ENCODE results near the gene THUMPD2. TPM values are rescaled to one million over a fixed set of nuclear protein-coding genes. Genes with fewer than 3 reads are reported as not detected.

Gene THUMPD2
- total and polyA plus RNA-seq, 12 donors = 4.3 to 10.4 (median 5.7) TPM

DNA sequence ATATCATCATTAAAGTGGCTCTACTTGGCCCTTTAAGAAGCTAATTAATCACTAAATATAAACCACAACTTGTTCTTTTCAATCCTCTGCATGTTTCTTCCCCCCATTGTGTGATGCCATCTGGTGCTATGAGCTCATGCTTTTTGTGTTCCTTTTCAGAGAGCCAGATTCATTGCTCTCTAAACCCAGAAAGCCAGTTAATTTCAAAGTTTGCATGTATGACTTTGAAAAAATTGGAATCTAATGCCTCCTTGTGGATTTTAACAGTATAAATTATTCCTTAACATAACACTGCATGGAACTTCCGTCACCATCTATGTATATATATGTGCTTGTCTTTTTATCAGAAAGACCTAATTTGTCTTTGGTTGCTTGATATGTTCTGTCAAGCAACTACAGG lies 82.2 kb downstream of the THUMPD2 start:
- Histone ChIP-seq H3K9me3 (peaks cover 0 to 26% (median 9%) of the 10 kb centered on the region in 11 donors), H3K4me3 (no peak overlapping the region), H3K27me3 (no peaks in the 10 kb centered on the region), H3K4me1 (peaks cover 0 to 34% (median 22%) of the 10 kb centered on the region in 9 donors), H3K36me3 (no peaks in the 10 kb centered on the region), H3K27ac (peak overlapping the region in 8 of 10 donors; percentile 37 to 75 (median 56))
- 16 to 22% methylated on average over 1 of the region's 1 CpG for WGBS, 2 donors
- TF ChIP-seq, protein P1, sequence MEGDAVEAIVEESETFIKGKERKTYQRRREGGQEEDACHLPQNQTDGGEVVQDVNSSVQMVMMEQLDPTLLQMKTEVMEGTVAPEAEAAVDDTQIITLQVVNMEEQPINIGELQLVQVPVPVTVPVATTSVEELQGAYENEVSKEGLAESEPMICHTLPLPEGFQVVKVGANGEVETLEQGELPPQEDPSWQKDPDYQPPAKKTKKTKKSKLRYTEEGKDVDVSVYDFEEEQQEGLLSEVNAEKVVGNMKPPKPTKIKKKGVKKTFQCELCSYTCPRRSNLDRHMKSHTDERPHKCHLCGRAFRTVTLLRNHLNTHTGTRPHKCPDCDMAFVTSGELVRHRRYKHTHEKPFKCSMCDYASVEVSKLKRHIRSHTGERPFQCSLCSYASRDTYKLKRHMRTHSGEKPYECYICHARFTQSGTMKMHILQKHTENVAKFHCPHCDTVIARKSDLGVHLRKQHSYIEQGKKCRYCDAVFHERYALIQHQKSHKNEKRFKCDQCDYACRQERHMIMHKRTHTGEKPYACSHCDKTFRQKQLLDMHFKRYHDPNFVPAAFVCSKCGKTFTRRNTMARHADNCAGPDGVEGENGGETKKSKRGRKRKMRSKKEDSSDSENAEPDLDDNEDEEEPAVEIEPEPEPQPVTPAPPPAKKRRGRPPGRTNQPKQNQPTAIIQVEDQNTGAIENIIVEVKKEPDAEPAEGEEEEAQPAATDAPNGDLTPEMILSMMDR (IDR thresholded peaks at IDR 0.05) = peak; percentile 16 to 72 (median 53)
- intact Hi-C loops (cut with DNase I) = loop anchor here (1.0 to 10.0 kb wide), 14 partner anchors 100 to 322 kb away; no protein-coding TSS in a partner anchor
- ATAC-seq (peak; percentile 44 to 86 (median 73)), DNase-seq (peak in 1 of 2 donors; percentile 12)

DNA sequence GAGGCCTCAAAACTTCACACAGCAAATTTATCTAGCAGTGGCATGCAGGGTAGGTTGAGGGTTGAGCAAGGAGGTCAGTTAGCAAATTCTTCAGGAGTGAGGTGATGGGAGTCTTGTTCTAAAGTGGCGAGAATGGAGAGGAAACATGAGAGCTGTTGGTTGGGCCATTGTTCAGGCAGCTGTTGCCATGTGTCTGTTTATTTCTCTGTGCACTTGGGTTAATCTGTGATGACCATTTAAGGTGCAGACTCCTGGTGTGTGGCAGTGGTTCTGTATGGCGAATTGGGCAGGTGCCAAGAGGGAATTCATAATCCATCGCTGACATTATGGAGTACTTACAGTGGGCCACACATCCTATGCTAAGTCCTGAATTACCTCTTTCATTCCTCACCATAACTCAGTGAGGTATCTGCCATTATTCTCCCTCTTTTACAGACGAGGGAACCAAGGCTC lies 82.9 kb downstream of the THUMPD2 start:
- Histone ChIP-seq H3K4me1 (peaks cover 0 to 34% (median 22%) of the 10 kb centered on the region in 9 donors), H3K4me3 (no peak overlapping the region), H3K9me3 (peaks cover 0 to 25% (median 3%) of the 10 kb centered on the region in 11 donors), H3K36me3 (no peaks in the 10 kb centered on the region), H3K27ac (peak overlapping the region in 6 of 10 donors; percentile 32 to 75 (median 61)), H3K27me3 (no peaks in the 10 kb centered on the region)
- intact Hi-C loops (cut with DNase I) = loop anchor here in 9 of 10 donors (2.0 to 10.0 kb wide), 11 partner anchors 99 to 321 kb away; no protein-coding TSS in a partner anchor
- no peak for DNase-seq
- WGBS, 2 donors = 55 to 62% methylated on average over 4 of the region's 4 CpGs
- TF ChIP-seq, protein P1 (IDR thresholded peaks at IDR 0.05) = no peak
- ATAC-seq = peak; percentile 21 to 75 (median 64)

DNA sequence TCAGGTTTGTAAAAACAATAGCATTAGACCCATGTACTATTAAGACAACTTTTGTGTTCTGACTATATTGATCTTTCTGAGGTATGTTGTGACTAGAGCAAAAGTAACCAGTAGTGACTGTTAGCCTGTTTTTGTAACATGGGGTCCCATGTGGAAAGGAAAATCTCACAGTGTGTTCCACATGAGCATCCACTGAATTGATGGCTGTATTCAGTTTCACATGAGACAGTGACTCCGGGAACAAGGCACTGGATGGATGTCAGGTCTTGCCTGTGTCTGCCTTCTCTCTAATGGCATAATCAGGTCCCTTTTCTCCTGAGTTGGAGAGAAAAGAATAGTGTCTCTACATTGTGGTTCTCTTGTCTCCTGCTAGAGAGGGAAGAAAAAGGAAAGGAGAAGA lies 85.8 kb downstream of the THUMPD2 start:
- TF ChIP-seq, protein P1 (IDR thresholded peaks at IDR 0.05) = no peak
- H3K27ac ChIP-seq = no peak overlapping the region
- intact Hi-C loops (cut with DNase I) = loop anchor here in 7 of 10 donors (5.0 to 10.0 kb wide), 6 partner anchors 96 to 318 kb away; no protein-coding TSS in a partner anchor
- peaks cover 0 to 19% (median 5%) of the 10 kb centered on the region in 11 donors for H3K9me3 ChIP-seq
- WGBS, 2 donors = 80 to 86% methylated on average over 1 of the region's 1 CpG
- H3K4me3 ChIP-seq = no peak overlapping the region
- H3K4me1 ChIP-seq = peaks cover 0 to 36% (median 22%) of the 10 kb centered on the region in 9 donors
- DNase-seq = no peak
- ATAC-seq = no peak
- no peaks in the 10 kb centered on the region for H3K27me3 ChIP-seq
- no peaks in the 10 kb centered on the region for H3K36me3 ChIP-seq

DNA sequence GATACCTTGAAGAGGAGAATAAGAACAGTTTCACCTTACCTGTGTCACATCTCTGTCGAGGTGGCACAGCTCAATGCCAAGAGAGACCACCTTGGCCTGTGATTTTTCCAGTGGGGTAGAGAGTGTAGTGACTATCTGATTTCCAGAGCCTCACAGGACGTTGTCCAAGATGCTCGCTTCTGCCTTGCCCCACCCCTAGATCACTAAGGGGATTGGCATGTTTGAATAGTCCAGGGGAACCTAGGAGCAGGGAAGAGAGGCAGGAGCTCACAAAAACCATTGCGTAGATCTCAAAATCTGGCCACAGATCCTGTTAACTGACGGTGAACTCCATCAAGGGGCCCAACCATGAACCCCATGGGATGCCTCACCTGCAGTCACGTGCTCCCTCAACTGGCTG lies 89.2 kb downstream of the THUMPD2 start:
- intact Hi-C loops (cut with DNase I) = loop anchor here in 7 of 10 donors (5.0 to 10.0 kb wide), 6 partner anchors 93 to 315 kb away; no protein-coding TSS in a partner anchor

More for the DNA sequence above, 89.2 kb downstream of the THUMPD2 start:
- TF ChIP-seq, protein P1 (IDR thresholded peaks at IDR 0.05) = no peak
- Histone ChIP-seq H3K27ac (no peak overlapping the region), H3K4me1 (peaks cover 0 to 20% (median 0%) of the 10 kb centered on the region in 9 donors), H3K4me3 (no peak overlapping the region), H3K27me3 (no peaks in the 10 kb centered on the region), H3K9me3 (peaks cover 0 to 19% (median 5%) of the 10 kb centered on the region in 11 donors), H3K36me3 (no peaks in the 10 kb centered on the region)
- DNase-seq (no peak), ATAC-seq (no peak)
- 96 to 97% methylated on average over 6 of the region's 6 CpGs for WGBS, 2 donors
